PC-9 (cell line): ENCODE data around the gene ACER3. TPM values are rescaled to one million over a fixed set of nuclear protein-coding genes. Genes with fewer than 3 reads are reported as not detected.
"Not testable (repeated sequence)": the region's sequence is repeated elsewhere in the genome, so short reads cannot be mapped to it uniquely, and the experiment has no call there.

Experiments used
- BruUV-seq: library from RNA; stranded (reverse); fragments of 400-500 nt; replicated peaks from 2 replicates; lab custom pipeline; 2021; lab: Mats Ljungman, UMichigan
- CTCF ChIA-PET: fragments of 300-600 bp; sonication (Branson Sonifier 250); formaldehyde crosslinking; loops from one replicate; lab custom pipeline; 2022; ENCODE audit warnings: antibody characterized with exemption; lab: Charles Lee
- POLR2A ChIA-PET: fragments of 300-600 bp; sonication (Branson Sonifier 250); formaldehyde crosslinking; loops from one replicate; lab custom pipeline; 2022; ENCODE audit warnings: antibody characterized with exemption; ENCODE audit not compliant: unreplicated experiment; lab: Charles Lee
- DNase-seq, 2 experiments: peaks; one replicate each; pipeline versions ENCODE4 v3.0.0 to v3.0.0-alpha.2; 2015 to 2022; ENCODE audit warnings: mixed read lengths in 1 of 2
- H2AFZ ChIP-seq: fragments of 200-600 bp; sonication (generic); 2 replicates; pipeline ENCODE4 v1.8.1; 2017; ENCODE audit warnings: antibody characterized with exemption
- H3F3A ChIP-seq: fragments of 200-600 bp; sonication (generic); 2 replicates; pipeline ENCODE4 v1.8.1; 2017; ENCODE audit warnings: antibody characterized with exemption, mild to moderate bottlenecking, low read depth; ENCODE audit not compliant: insufficient read depth
- H3K27ac ChIP-seq: fragments of 200-600 bp; sonication (generic); 2 replicates; pipeline ENCODE4 v1.6.1; 2016; ENCODE audit warnings: mixed run types
- H3K27me3 ChIP-seq: fragments of 200-600 bp; sonication (generic); 2 replicates; pipeline ENCODE4 v1.6.1; 2016; ENCODE audit warnings: low read depth, mixed run types; ENCODE audit not compliant: insufficient read depth
- H3K36me3 ChIP-seq: fragments of 200-600 bp; sonication (generic); 2 replicates; pipeline ENCODE4 v1.6.1; 2016; ENCODE audit warnings: low read depth, mixed run types
- H3K4me1 ChIP-seq: fragments of 200-600 bp; sonication (generic); replicated peaks from 2 replicates; pipeline ENCODE4 v1.6.1; 2016; ENCODE audit warnings: mixed run types; ENCODE audit not compliant: insufficient read depth
- H3K4me2 ChIP-seq: fragments of 200-600 bp; sonication (generic); 2 replicates; pipeline ENCODE4 v1.6.1; 2017; ENCODE audit warnings: mixed run types
- H3K4me3 ChIP-seq: fragments of 200-600 bp; sonication (generic); 2 replicates; pipeline ENCODE4 v1.6.1; 2016; ENCODE audit warnings: mixed run types
- H3K79me2 ChIP-seq: fragments of 200-600 bp; sonication (generic); 2 replicates; pipeline ENCODE4 v1.6.1; 2017; ENCODE audit warnings: low read depth, mixed run types
- H3K9me2 ChIP-seq: fragments of 200-600 bp; sonication (generic); 2 replicates; pipeline ENCODE4 v1.8.1; 2017; ENCODE audit warnings: mild to moderate bottlenecking; ENCODE audit not compliant: insufficient read depth
- H3K9me3 ChIP-seq: fragments of 200-600 bp; sonication (generic); 2 replicates; pipeline ENCODE4 v1.8.1; 2016; ENCODE audit warnings: low read depth; ENCODE audit not compliant: insufficient read depth
- H4K20me1 ChIP-seq: fragments of 200-600 bp; sonication (generic); 2 replicates; pipeline ENCODE4 v1.8.1; 2017; ENCODE audit not compliant: insufficient read depth
- EZH2 ChIP-seq: fragments of 200-600 bp; sonication (generic); IDR thresholded peaks from 2 replicates; pipeline ENCODE4 v1.8.0; 2017; ENCODE audit warnings: antibody characterized with exemption, low read depth
- intact Hi-C: fragments of 100-400 bp; cut with micrococcal nuclease; formaldehyde crosslinking; loops from one replicate; pipeline ENCODE4 v1.10.0; 2022; ENCODE audit not compliant: unreplicated experiment
- total RNA-seq: library from RNA; stranded (reverse); gene quantifications from 2 replicates; pipeline ENCODE4 v1.2.3, GENCODE V29; 2021
- TF ChIP-seq, protein P1 (sequence below): fragments of 200-600 bp; sonication (generic); conservative IDR thresholded peaks from 2 replicates; pipeline ENCODE4 v1.6.1; 2017; ENCODE audit warnings: mixed run types, antibody characterized with exemption, mild to moderate bottlenecking, moderate library complexity

Gene ACER3
- total RNA-seq, 1 experiment from 2014 or later: 21.3 TPM

DNA sequence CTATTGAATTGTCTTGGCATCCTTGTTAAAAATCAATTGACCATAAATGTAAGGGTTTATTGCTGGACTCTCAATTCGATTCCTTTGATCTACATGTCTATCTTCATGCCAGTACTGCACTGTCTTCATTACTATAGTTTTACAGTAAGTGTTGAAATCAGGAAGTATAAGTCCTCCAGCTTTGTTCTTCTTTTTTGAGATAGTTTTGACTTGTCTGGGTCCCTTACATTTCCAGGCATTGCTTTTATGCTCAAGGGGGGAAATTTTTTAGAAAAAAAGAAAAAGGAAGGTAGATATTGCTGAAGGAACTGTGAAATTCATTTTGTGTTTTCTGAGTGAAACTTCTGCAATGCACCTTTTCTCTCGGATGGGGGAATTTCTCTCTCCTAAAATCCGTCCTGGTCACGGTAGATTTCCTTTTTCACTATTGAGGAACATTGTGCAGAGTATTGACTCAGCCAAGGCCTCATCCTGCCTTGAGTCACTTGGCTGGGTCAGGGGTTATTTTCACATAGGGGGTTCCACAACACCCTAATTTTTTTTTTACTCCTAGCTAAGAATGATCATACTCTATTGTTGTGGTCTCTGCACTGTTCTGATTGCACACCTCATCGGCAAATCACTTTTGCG, 2.8 kb upstream of the ACER3 start:
- CTCF ChIA-PET: no interaction called here
- no peaks in the 10 kb centered on the region for H4K20me1 ChIP-seq
- H3K4me2 ChIP-seq: no peak overlapping the region

DNA sequence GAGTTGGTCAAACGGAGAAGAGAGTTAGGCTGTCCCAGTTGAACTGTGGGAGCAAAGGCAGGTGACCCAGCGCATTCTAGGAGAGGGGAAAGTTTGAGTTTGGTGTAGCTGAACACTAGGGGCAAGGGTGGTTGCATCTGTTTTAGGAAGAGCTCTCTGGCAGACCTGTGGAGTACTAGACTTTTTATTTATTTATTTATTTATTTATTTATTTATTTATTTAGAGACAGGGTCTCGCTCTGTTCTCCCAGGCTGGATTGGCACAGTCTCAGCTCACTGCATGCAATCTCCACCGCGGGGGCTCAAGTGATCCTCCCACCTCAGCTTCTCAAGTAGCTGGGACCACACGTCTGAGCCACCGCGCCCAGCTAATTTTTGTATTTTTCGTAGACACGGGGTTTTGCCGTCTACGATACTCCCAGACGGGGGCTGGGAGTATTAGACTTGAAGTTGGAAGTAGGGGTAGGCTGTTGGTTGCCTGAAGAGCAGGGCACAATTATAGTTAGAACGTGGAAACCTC, 950 bp upstream of the ACER3 start:
- Histone ChIP-seq H3K4me3 (no peak overlapping the region), H2AFZ (peak overlapping the region; percentile 82; the same call in 1 of the 2 replicates), H3K9me2 (no peaks in the 10 kb centered on the region), H4K20me1 (no peaks in the 10 kb centered on the region), H3K27me3 (no peaks in the 10 kb centered on the region), H3K36me3 (peaks cover 4% of the 10 kb centered on the region), H3K4me1 (peaks cover 20% of the 10 kb centered on the region), H3K27ac (no peak overlapping the region), H3K9me3 (no peaks in the 10 kb centered on the region), H3F3A (peaks cover 7% of the 10 kb centered on the region; the same call in 1 of the 2 replicates), H3K79me2 (peaks cover 30% of the 10 kb centered on the region), H3K4me2 (peak overlapping the region; percentile 95)
- ChIA-PET CTCF (interaction anchor here (0.8 kb wide), 1 partner anchor 19 kb away, joined by 3 read pairs; no protein-coding TSS in a partner anchor), POLR2A (interaction anchor here (0.5 to 0.6 kb wide), 2 partner anchors 54 to 58 kb away, joined by 3 to 5 read pairs; no protein-coding TSS in a partner anchor)
- TF ChIP-seq, protein P1, sequence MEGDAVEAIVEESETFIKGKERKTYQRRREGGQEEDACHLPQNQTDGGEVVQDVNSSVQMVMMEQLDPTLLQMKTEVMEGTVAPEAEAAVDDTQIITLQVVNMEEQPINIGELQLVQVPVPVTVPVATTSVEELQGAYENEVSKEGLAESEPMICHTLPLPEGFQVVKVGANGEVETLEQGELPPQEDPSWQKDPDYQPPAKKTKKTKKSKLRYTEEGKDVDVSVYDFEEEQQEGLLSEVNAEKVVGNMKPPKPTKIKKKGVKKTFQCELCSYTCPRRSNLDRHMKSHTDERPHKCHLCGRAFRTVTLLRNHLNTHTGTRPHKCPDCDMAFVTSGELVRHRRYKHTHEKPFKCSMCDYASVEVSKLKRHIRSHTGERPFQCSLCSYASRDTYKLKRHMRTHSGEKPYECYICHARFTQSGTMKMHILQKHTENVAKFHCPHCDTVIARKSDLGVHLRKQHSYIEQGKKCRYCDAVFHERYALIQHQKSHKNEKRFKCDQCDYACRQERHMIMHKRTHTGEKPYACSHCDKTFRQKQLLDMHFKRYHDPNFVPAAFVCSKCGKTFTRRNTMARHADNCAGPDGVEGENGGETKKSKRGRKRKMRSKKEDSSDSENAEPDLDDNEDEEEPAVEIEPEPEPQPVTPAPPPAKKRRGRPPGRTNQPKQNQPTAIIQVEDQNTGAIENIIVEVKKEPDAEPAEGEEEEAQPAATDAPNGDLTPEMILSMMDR: no peak
- no peak for TF ChIP-seq EZH2
- intact Hi-C loops: loop anchor here (5.0 kb wide), 1 partner anchor 52 kb away; no protein-coding TSS in a partner anchor
- DNase-seq: no peak
- BruUV-seq: no TSS peak

More for the DNA sequence above, 2.8 kb upstream of the ACER3 start:
- H3K79me2 ChIP-seq: peaks cover 17% of the 10 kb centered on the region
- H3K9me3 ChIP-seq: no peaks in the 10 kb centered on the region
- H3K27ac ChIP-seq: no peak overlapping the region
- no peak overlapping the region for H2AFZ ChIP-seq
- no peaks in the 10 kb centered on the region for H3K36me3 ChIP-seq
- no peaks in the 10 kb centered on the region for H3K27me3 ChIP-seq
- BruUV-seq: no TSS peak
- TF ChIP-seq, protein P1: no peak
- no peak for TF ChIP-seq EZH2
- POLR2A ChIA-PET: interaction anchor here (0.6 kb wide), 1 partner anchor 9 kb away, joined by 3 read pairs; no protein-coding TSS in a partner anchor
- H3F3A ChIP-seq: peaks cover 7% of the 10 kb centered on the region; the same call in 1 of the 2 replicates
- H3K4me3 ChIP-seq: no peak overlapping the region
- H3K4me1 ChIP-seq: peaks cover 20% of the 10 kb centered on the region
- H3K9me2 ChIP-seq: no peaks in the 10 kb centered on the region
- intact Hi-C loops: no loop called here
- DNase-seq: no peak

DNA sequence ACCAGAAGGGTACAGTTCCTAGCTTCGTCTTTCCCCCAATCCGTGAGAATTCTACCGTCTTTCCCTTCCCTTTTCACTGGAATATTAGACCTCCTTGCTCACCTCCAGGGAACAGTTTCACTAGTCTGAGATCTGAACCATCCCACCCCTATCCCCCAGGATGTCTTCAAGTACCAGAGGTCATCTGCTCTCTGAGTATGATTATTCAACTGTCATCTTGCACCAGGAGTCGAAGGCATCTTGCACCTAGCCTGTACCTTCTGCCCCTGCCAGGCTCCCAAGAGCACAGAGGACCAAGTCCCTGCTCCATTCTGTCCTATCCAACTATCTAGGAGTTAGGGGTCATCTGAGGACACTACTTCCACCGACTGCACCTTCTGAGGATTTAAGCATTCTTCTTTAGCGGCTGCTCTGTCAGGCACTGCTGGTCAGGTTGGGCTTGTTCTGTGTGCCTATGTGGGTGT, 804 bp downstream of the ACER3 start:
- Histone ChIP-seq H3K79me2 (peaks cover 36% of the 10 kb centered on the region), H3K36me3 (peaks cover 5% of the 10 kb centered on the region), H3F3A (peaks cover 7% of the 10 kb centered on the region; the same call in 1 of the 2 replicates), H4K20me1 (no peaks in the 10 kb centered on the region), H3K4me2 (peak overlapping the region; percentile 95), H2AFZ (peak overlapping the region; percentile 93), H3K27ac (no peak overlapping the region), H3K4me3 (peak overlapping the region; percentile 94), H3K9me2 (no peaks in the 10 kb centered on the region), H3K4me1 (peaks cover 20% of the 10 kb centered on the region), H3K9me3 (no peaks in the 10 kb centered on the region), H3K27me3 (no peaks in the 10 kb centered on the region)
- TF ChIP-seq EZH2: no peak
- TF ChIP-seq, protein P1: no peak; the same call in 1 of the 2 replicates
- intact Hi-C loops: loop anchor here (5.0 kb wide), 1 partner anchor 54 kb away; no protein-coding TSS in a partner anchor
- peak in 1 of 2 experiments; percentile 12 for DNase-seq
- CTCF ChIA-PET: interaction anchor here (0.7 kb wide), 1 partner anchor 39 kb away, joined by 3 read pairs; no protein-coding TSS in a partner anchor
- BruUV-seq: no TSS peak
- POLR2A ChIA-PET: interaction anchor here (0.6 kb wide), 2 partner anchors 24 to 69 kb away, joined by 3 to 4 read pairs; no protein-coding TSS in a partner anchor

DNA sequence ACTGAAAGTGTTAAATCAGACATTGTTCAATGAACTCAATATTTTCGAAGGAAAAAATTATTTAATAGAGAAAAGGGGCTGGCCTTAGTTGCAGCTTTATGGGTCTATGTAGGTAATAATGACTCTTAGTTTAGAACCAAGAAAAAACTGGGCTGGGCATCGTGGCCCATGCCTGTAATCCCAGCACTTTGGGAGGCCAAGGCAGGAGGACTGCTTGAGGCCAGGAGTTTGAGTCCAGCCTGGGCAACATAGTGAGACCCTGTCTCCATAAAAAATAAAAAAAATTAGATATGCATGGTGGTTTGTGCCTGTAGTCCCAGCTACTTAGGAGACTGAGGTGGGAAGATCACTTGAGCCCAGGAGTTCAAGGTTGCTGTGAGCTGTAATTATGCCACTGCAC, 2.1 kb downstream of the ACER3 start:
- H3K9me2 ChIP-seq, H3K27me3 ChIP-seq, H4K20me1 ChIP-seq, BruUV-seq, H3K36me3 ChIP-seq, H2AFZ ChIP-seq, DNase-seq, H3K27ac ChIP-seq, POLR2A ChIA-PET, H3F3A ChIP-seq, CTCF ChIA-PET, H3K9me3 ChIP-seq, H3K4me3 ChIP-seq: not testable (repeated sequence)
- Histone ChIP-seq H3K79me2 (peaks cover 36% of the 10 kb centered on the region), H3K4me2 (peak overlapping the region; percentile 95; the same call in 1 of the 2 replicates), H3K4me1 (peaks cover 15% of the 10 kb centered on the region)
- intact Hi-C loops: loop anchor here (5.0 kb wide), 1 partner anchor 55 kb away; no protein-coding TSS in a partner anchor
